Peyer's patch (tissue), 4 donors: ENCODE results near the gene TGFB1. TPM values are rescaled to one million over a fixed set of nuclear protein-coding genes. Genes with fewer than 3 reads are reported as not detected.

ENCODE experiments used
- DNase-seq, 3 donors: peaks; one replicate each; pipeline ENCODE4 v3.0.0-alpha.2; 2017 to 2019
- H3K27ac ChIP-seq, 4 donors: fragments of 200-600 bp; sonication (generic); one replicate each; pipeline ENCODE4 v1.5.1; 2016 to 2019
- H3K27me3 ChIP-seq, 2 donors: fragments of 200-600 bp; sonication (generic); one replicate each; pipeline ENCODE4 v1.5.1; 2019
- H3K36me3 ChIP-seq, 3 donors: fragments of 200-600 bp; sonication (generic); one replicate each; pipeline ENCODE4 v1.5.1; 2016 to 2019
- H3K4me1 ChIP-seq, 4 donors: fragments of 200-600 bp; sonication (generic); one replicate each; pipeline ENCODE4 v1.5.1; 2016 to 2019
- H3K4me3 ChIP-seq, 4 donors: fragments of 200-600 bp; sonication (generic); 1 replicate in 3 of 4; 2 replicates in 1 of 4; pipeline ENCODE4 v1.5.1; 2016 to 2019; ENCODE audit warnings: mild to moderate bottlenecking in 1 of 4
- H3K9me3 ChIP-seq, 4 donors: fragments of 200-600 bp; sonication (generic); one replicate each; pipeline ENCODE4 v1.5.1; 2016 to 2019; ENCODE audit warnings: mild to moderate bottlenecking in 1 of 4
- CTCF ChIP-seq, 6 experiments: fragments of 450-650 bp in 4 of 6; fragments of 200-600 bp in 2 of 6; sonication (generic) in 1 of 6; IDR thresholded peaks; one replicate each; pipeline ENCODE4 v1.5.1; 2017 to 2019; ENCODE audit warnings: antibody characterized with exemption in 6 of 6, mild to moderate bottlenecking in 3 of 6, moderate library complexity in 1 of 6
- POLR2A ChIP-seq, 2 donors: fragments of 450-650 bp; IDR thresholded peaks; one replicate each; pipeline ENCODE4 v1.5.1; 2017; ENCODE audit warnings: antibody characterized with exemption in 2 of 2, mild to moderate bottlenecking in 2 of 2, moderate library complexity in 2 of 2
- total RNA-seq, 4 donors: library from RNA; depleted of rRNA; stranded (reverse); fragments of >200 nt; gene quantifications; one replicate each; pipeline ENCODE4 v1.1.0, GENCODE V29; 2016

The TGFB1 gene
- total RNA-seq, 4 donors from 2014 or later, result 6.8 to 80.9 (median 22.9) TPM

- no peak for TF ChIP-seq CTCF (IDR thresholded peaks at IDR 0.05)
- TF ChIP-seq POLR2A (IDR thresholded peaks at IDR 0.05), result no peak
- Histone ChIP-seq H3K27ac (peak overlapping the region in 2 of 4 donors; percentile 96 to 99), H3K4me1 (peaks cover 0 to 25% (median 2%) of the 10 kb centered on the region in 4 donors), H3K36me3 (no peaks in the 10 kb centered on the region), H3K27me3 (no peaks in the 10 kb centered on the region), H3K9me3 (no peaks in the 10 kb centered on the region), H3K4me3 (no peak overlapping the region)
- DNase-seq, result no peak
These were observed 8.6 kb upstream of the TGFB1 start for GRCh38 chr19:41362143-41362847.

- TF ChIP-seq POLR2A (IDR thresholded peaks at IDR 0.05) (no peak), CTCF (IDR thresholded peaks at IDR 0.05) (no peak)
- H3K27me3 ChIP-seq, result no peaks in the 10 kb centered on the region
- DNase-seq, result no peak
- no peak overlapping the region for H3K27ac ChIP-seq
- no peaks in the 10 kb centered on the region for H3K36me3 ChIP-seq
- H3K4me3 ChIP-seq, result no peak overlapping the region
- peaks cover 0 to 15% (median 2%) of the 10 kb centered on the region in 4 donors for H3K4me1 ChIP-seq
- H3K9me3 ChIP-seq, result no peaks in the 10 kb centered on the region
These were observed 6.0 kb upstream of the TGFB1 start for GRCh38 chr19:41359741-41360140.

DNA sequence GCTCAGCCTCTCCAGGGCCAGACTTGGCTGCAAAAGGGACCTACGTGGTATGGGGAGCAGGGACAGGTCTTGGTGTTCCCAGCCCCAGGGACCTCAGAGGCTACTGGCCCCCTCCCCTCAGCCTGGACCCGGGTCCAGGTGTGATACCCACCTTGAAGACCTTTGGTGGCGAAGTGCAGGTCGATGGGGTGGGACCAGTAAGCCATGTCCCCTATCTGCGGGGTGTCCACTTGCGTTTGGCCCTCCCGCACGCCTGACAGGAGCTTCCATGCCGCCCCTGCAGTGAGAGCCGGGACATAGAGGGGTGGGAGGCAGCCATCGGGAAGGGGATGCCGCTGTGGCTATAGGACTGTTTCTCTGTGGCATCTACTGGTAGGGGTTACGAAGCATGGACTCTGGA lies 4.0 kb upstream of the TGFB1 start:
- TF ChIP-seq POLR2A (IDR thresholded peaks at IDR 0.05) (no peak), CTCF (IDR thresholded peaks at IDR 0.05) (no peak)
- no peaks in the 10 kb centered on the region for H3K36me3 ChIP-seq
- peak overlapping the region in 1 of 4 donors; percentile 42 for H3K27ac ChIP-seq
- no peaks in the 10 kb centered on the region for H3K9me3 ChIP-seq
- H3K4me3 ChIP-seq, result no peak overlapping the region
- no peak for DNase-seq
- no peaks in the 10 kb centered on the region for H3K27me3 ChIP-seq
- peaks cover 0 to 12% (median 2%) of the 10 kb centered on the region in 4 donors for H3K4me1 ChIP-seq

DNA sequence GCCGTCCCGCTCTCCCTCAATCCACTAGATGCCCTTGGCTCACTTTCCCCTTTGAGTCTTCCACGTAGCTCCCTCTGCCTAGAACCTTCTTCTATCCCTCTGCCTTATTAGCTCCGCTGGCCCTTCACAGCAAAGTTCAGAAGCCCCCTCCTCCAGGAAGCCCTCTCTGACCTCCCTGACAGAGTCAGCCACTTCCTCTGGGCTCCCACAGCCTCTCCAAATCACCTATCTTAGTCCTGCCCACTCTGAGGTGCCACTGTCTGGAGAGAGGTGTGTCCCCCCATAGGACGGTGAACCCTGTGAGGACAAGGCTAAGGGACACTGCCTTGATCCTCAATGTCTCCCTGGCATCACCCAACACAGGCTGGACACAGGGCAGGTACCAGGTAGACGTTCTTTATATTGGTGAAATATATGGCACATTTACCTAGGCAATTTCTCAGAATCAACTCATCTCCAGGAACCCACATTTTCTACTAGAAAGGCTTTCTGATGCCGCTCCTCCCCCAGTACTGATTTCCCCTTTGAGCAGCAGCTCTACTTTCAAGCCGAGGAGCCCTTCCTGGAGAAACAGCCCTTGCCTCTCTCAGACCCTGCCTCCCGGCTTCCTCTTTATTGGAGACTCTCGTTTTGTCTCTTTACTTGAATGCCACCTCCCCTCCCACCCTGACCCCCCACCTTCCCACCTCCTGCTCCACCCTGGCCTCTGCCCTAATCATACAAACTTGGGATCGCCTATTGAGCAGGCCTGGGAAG lies 3.4 kb upstream of the TGFB1 start:
- H3K36me3 ChIP-seq, result no peaks in the 10 kb centered on the region
- no peak overlapping the region for H3K4me3 ChIP-seq
- no peaks in the 10 kb centered on the region for H3K9me3 ChIP-seq
- H3K27me3 ChIP-seq, result peaks cover 0 to 4% of the 10 kb centered on the region in 2 donors
- peaks cover 0 to 9% (median 2%) of the 10 kb centered on the region in 4 donors for H3K4me1 ChIP-seq
- DNase-seq, result no peak
- TF ChIP-seq CTCF (IDR thresholded peaks at IDR 0.05) (no peak), POLR2A (IDR thresholded peaks at IDR 0.05) (no peak)
- H3K27ac ChIP-seq, result peak overlapping the region in 1 of 4 donors; percentile 42

- TF ChIP-seq CTCF (IDR thresholded peaks at IDR 0.05), result no peak
- TF ChIP-seq POLR2A (IDR thresholded peaks at IDR 0.05), result no peak
- H3K4me3 ChIP-seq, result no peak overlapping the region
- peaks cover 0 to 4% of the 10 kb centered on the region in 2 donors for H3K27me3 ChIP-seq
- H3K36me3 ChIP-seq, result no peaks in the 10 kb centered on the region
- DNase-seq, result no peak
- peak overlapping the region in 1 of 4 donors; percentile 7 for H3K27ac ChIP-seq
- H3K4me1 ChIP-seq, result peaks cover 0 to 9% (median 2%) of the 10 kb centered on the region in 4 donors
- H3K9me3 ChIP-seq, result no peaks in the 10 kb centered on the region
These were observed 2.1 kb upstream of the TGFB1 start for GRCh38 chr19:41355802-41356201.
